Measurements from ENCODE around the gene CDC42BPB. TPM values are rescaled to one million over a fixed set of nuclear protein-coding genes. Genes with fewer than 3 reads are reported as not detected.

Gene CDC42BPB
- total RNA-seq, 6 donors from 2014 or later, result 108 to 268 (median 124) TPM

- Histone ChIP-seq H3K36me3 (peaks cover 36 to 94% (median 83%) of the 10 kb centered on the region in 4 donors), H3K4me3 (no peak overlapping the region), H3K4me1 (peaks cover 0 to 9% (median 7%) of the 10 kb centered on the region in 4 donors), H3K27ac (no peak overlapping the region), H3K27me3 (no peaks in the 10 kb centered on the region), H3K9me3 (no peaks in the 10 kb centered on the region)
- DNase-seq, result peak in 1 of 2 donors; percentile 64
- ATAC-seq (ENCODE audit: low FRiP score in 2 of 2), result no peak
- TF ChIP-seq EP300 (IDR thresholded peaks at IDR 0.05), result no peak
- WGBS, 2 donors, result 90 to 93% methylated on average over 29 of the region's 29 CpGs
Observed at GRCh38 chr14:102945346-102946130, 111.8 kb downstream of the CDC42BPB start.

- H3K4me1 ChIP-seq, result peaks cover 0 to 15% (median 7%) of the 10 kb centered on the region in 4 donors
- no peak for ATAC-seq (ENCODE audit: low FRiP score in 2 of 2)
- 86 to 94% methylated on average over 11 to 19 of the region's 36 CpGs for WGBS, 2 donors
- no peak for TF ChIP-seq CTCF (IDR thresholded peaks at IDR 0.05)
- TF ChIP-seq POLR2AphosphoS5 (IDR thresholded peaks at IDR 0.05), result no peak
- TF ChIP-seq POLR2A (IDR thresholded peaks at IDR 0.05), result no peak
- TF ChIP-seq EP300 (IDR thresholded peaks at IDR 0.05), result no peak
- DNase-seq, result peak in 1 of 2 donors; percentile 77
- no peak overlapping the region for H3K27ac ChIP-seq
- no peaks in the 10 kb centered on the region for H3K9me3 ChIP-seq
- H3K27me3 ChIP-seq, result no peaks in the 10 kb centered on the region
- H3K4me3 ChIP-seq, result no peak overlapping the region
- H3K36me3 ChIP-seq, result peaks cover 36 to 93% (median 82%) of the 10 kb centered on the region in 4 donors
Observed at GRCh38 chr14:102944448-102945330, 112.7 kb downstream of the CDC42BPB start.

GRCh38 chr14:102943979-102944378 lies 113.4 kb downstream of the CDC42BPB start:
- H3K27ac ChIP-seq, result no peak overlapping the region
- 92 to 99% methylated on average over 10 to 15 of the region's 15 CpGs for WGBS, 2 donors
- peak in 1 of 2 donors; percentile 29 for DNase-seq
- no peak for ATAC-seq (ENCODE audit: low FRiP score in 2 of 2)
- H3K4me3 ChIP-seq, result no peak overlapping the region
- peaks cover 0 to 15% (median 7%) of the 10 kb centered on the region in 4 donors for H3K4me1 ChIP-seq
- TF ChIP-seq EP300 (IDR thresholded peaks at IDR 0.05) (no peak), POLR2AphosphoS5 (IDR thresholded peaks at IDR 0.05) (no peak), CTCF (IDR thresholded peaks at IDR 0.05) (no peak), POLR2A (IDR thresholded peaks at IDR 0.05) (no peak)
- H3K9me3 ChIP-seq, result no peaks in the 10 kb centered on the region
- H3K36me3 ChIP-seq, result peaks cover 34 to 93% (median 82%) of the 10 kb centered on the region in 4 donors
- H3K27me3 ChIP-seq, result no peaks in the 10 kb centered on the region

GRCh38 chr14:102943454-102943853 lies 113.9 kb downstream of the CDC42BPB start:
- Histone ChIP-seq H3K9me3 (no peaks in the 10 kb centered on the region), H3K27ac (no peak overlapping the region), H3K4me3 (no peak overlapping the region), H3K36me3 (peaks cover 31 to 91% (median 79%) of the 10 kb centered on the region in 4 donors), H3K27me3 (no peaks in the 10 kb centered on the region), H3K4me1 (peaks cover 0 to 15% (median 7%) of the 10 kb centered on the region in 4 donors)
- TF ChIP-seq POLR2AphosphoS5 (IDR thresholded peaks at IDR 0.05) (no peak), CTCF (IDR thresholded peaks at IDR 0.05) (no peak), POLR2A (IDR thresholded peaks at IDR 0.05) (no peak), EP300 (IDR thresholded peaks at IDR 0.05) (no peak)
- DNase-seq (peak in 1 of 2 donors; percentile 48), ATAC-seq (ENCODE audit: low FRiP score in 2 of 2) (no peak)
- WGBS, 2 donors, result 93 to 94% methylated on average over 16 of the region's 16 CpGs

- H3K27ac ChIP-seq, result no peak overlapping the region
Observed at GRCh38 chr14:102942069-102942468, 115.3 kb downstream of the CDC42BPB start.

More at GRCh38 chr14:102942069-102942468, 115.3 kb downstream of the CDC42BPB start:
- Histone ChIP-seq H3K4me3 (no peak overlapping the region), H3K36me3 (peaks cover 36 to 96% (median 84%) of the 10 kb centered on the region in 4 donors), H3K27me3 (no peaks in the 10 kb centered on the region), H3K4me1 (peaks cover 0 to 15% (median 7%) of the 10 kb centered on the region in 4 donors), H3K9me3 (no peaks in the 10 kb centered on the region)
- no peak for TF ChIP-seq EP300 (IDR thresholded peaks at IDR 0.05)
- no peak for TF ChIP-seq CTCF (IDR thresholded peaks at IDR 0.05)
- no peak for TF ChIP-seq POLR2AphosphoS5 (IDR thresholded peaks at IDR 0.05)
- no peak for TF ChIP-seq POLR2A (IDR thresholded peaks at IDR 0.05)
- DNase-seq (peak in 1 of 2 donors; percentile 71), ATAC-seq (ENCODE audit: low FRiP score in 2 of 2) (no peak)
- 98 to 100% methylated on average over 6 to 13 of the region's 13 CpGs for WGBS, 2 donors

Measured in upper lobe of left lung (tissue), 6 donors.